Stimulated activated naive CD8-positive, alpha-beta T cell treated with anti-CD3 and anti-CD28 coated beads, Interleukin-15, Interleukin-2, amounts not matched to agents 100 ng/mL and 50 ng/mL, for 24 hours (primary cell): ENCODE measurements around the gene TMEM135.

Source experiments
- H3K27ac Mint-ChIP-seq: one replicate; pipeline ENCODE4 v1.8.0; 2021; ENCODE audit warnings: mild to moderate bottlenecking, mixed read lengths
- H3K27me3 Mint-ChIP-seq: one replicate; pipeline ENCODE4 v1.8.0; 2021; ENCODE audit warnings: mixed read lengths
- H3K36me3 Mint-ChIP-seq: one replicate; pipeline ENCODE4 v1.8.0; 2021; ENCODE audit warnings: low read depth, mixed read lengths
- H3K4me1 Mint-ChIP-seq: one replicate; pipeline ENCODE4 v1.8.0; 2021; ENCODE audit warnings: low read depth, mixed read lengths
- H3K4me3 Mint-ChIP-seq: one replicate; pipeline ENCODE4 v1.8.0; 2021; ENCODE audit warnings: mild to moderate bottlenecking, mixed read lengths
- H3K9me3 Mint-ChIP-seq: one replicate; pipeline ENCODE4 v1.8.0; 2021; ENCODE audit warnings: mixed read lengths

TMEM135 gene

GRCh38 chr11:87307101-87307500 is 269.4 kb downstream of the TMEM135 start:
- Mint-ChIP-seq H3K4me1 (no peaks in the 10 kb centered on the region), H3K36me3 (peaks cover 11% of the 10 kb centered on the region), H3K27ac (no peak overlapping the region), H3K27me3 (no peaks in the 10 kb centered on the region), H3K9me3 (no peaks in the 10 kb centered on the region), H3K4me3 (no peak overlapping the region)

GRCh38 chr11:87315229-87315628 is 277.5 kb downstream of the TMEM135 start:
- Mint-ChIP-seq H3K36me3 (peaks cover 5% of the 10 kb centered on the region), H3K4me3 (no peak overlapping the region), H3K27me3 (no peaks in the 10 kb centered on the region), H3K9me3 (no peaks in the 10 kb centered on the region), H3K27ac (no peak overlapping the region), H3K4me1 (no peaks in the 10 kb centered on the region)

DNA sequence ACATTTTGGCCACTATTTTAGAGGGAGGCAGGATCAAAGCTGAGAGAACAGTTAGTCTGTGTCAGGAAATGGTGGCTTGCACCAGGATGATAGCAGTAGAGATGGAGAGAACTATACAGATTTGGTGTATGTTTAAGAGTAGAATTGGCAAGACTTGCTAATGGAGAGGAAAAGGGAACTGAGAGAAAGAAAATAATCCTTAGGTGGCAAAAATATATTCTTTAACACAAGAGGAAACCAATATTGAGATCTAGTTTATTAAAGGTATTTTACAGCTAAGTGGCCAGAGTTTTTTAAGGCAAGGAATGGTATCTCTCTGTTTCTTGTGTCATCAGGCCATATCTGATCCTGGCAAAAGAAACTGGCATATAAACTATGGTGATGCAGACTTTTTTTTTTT is 278.8 kb downstream of the TMEM135 start:
- Mint-ChIP-seq H3K4me1 (no peaks in the 10 kb centered on the region), H3K4me3 (no peak overlapping the region), H3K36me3 (peaks cover 13% of the 10 kb centered on the region), H3K9me3 (no peaks in the 10 kb centered on the region), H3K27ac (no peak overlapping the region), H3K27me3 (no peaks in the 10 kb centered on the region)

- H3K27ac Mint-ChIP-seq: no peak overlapping the region
- no peaks in the 10 kb centered on the region for H3K4me1 Mint-ChIP-seq
- no peak overlapping the region for H3K4me3 Mint-ChIP-seq
- peaks cover 19% of the 10 kb centered on the region for H3K36me3 Mint-ChIP-seq
- no peaks in the 10 kb centered on the region for H3K9me3 Mint-ChIP-seq
- H3K27me3 Mint-ChIP-seq: no peaks in the 10 kb centered on the region
These were observed 279.7 kb downstream of the TMEM135 start for GRCh38 chr11:87317441-87317840.

- H3K9me3 Mint-ChIP-seq: no peaks in the 10 kb centered on the region
- no peak overlapping the region for H3K27ac Mint-ChIP-seq
- peaks cover 24% of the 10 kb centered on the region for H3K36me3 Mint-ChIP-seq
- H3K27me3 Mint-ChIP-seq: no peaks in the 10 kb centered on the region
- no peaks in the 10 kb centered on the region for H3K4me1 Mint-ChIP-seq
- H3K4me3 Mint-ChIP-seq: no peak overlapping the region
These were observed 282.4 kb downstream of the TMEM135 start for GRCh38 chr11:87320123-87320522.

DNA sequence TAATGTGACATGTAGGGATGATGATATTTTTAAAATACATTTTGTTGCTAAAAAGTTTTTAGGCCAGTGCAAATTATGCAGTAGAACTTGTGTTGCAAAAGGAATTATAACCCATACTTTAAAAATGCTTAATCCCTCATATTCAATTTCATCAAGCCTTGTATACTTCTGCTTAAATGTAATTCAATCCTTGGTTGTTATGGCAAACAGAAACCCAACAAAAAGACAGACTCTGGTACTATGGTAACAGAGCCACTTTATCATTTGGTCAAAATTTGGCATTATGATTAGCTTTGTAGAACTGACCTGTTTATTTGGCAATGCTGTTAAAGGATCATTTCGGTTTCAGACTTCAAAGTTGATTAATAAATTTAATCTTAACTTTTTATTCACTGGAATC is 284.8 kb downstream of the TMEM135 start:
- H3K4me3 Mint-ChIP-seq: no peak overlapping the region
- no peaks in the 10 kb centered on the region for H3K4me1 Mint-ChIP-seq
- H3K36me3 Mint-ChIP-seq: peaks cover 36% of the 10 kb centered on the region
- no peaks in the 10 kb centered on the region for H3K27me3 Mint-ChIP-seq
- H3K27ac Mint-ChIP-seq: no peak overlapping the region
- no peaks in the 10 kb centered on the region for H3K9me3 Mint-ChIP-seq

GRCh38 chr11:87323899-87324298 is 286.2 kb downstream of the TMEM135 start:
- Mint-ChIP-seq H3K9me3 (no peaks in the 10 kb centered on the region), H3K4me1 (no peaks in the 10 kb centered on the region), H3K27ac (no peak overlapping the region), H3K36me3 (peaks cover 43% of the 10 kb centered on the region), H3K27me3 (no peaks in the 10 kb centered on the region), H3K4me3 (no peak overlapping the region)

GRCh38 chr11:87324817-87325489 is 287.2 kb downstream of the TMEM135 start:
- Mint-ChIP-seq H3K27ac (no peak overlapping the region), H3K4me1 (no peaks in the 10 kb centered on the region), H3K9me3 (no peaks in the 10 kb centered on the region), H3K27me3 (no peaks in the 10 kb centered on the region), H3K4me3 (no peak overlapping the region), H3K36me3 (peaks cover 43% of the 10 kb centered on the region)

DNA sequence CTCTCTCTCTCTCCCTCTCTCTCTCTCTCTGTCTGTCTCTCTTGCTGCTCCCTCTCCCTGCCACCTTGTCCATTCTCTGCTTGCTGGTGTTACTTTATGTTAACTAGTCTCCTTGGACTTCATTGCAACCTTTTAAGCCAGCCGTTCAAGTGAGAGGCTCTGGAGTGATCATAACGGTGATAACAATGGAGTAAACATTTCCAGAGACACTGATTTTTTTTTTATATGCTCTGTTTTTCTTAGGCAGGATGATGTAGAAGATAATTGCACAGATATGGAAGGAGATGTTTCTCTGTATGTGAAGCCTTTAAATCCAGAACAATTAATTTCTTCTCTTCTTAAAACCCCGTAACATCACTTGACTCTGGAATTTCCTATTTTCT is 287.7 kb downstream of the TMEM135 start:
- Mint-ChIP-seq H3K27ac (no peak overlapping the region), H3K4me3 (no peak overlapping the region), H3K36me3 (peaks cover 43% of the 10 kb centered on the region), H3K4me1 (no peaks in the 10 kb centered on the region), H3K27me3 (no peaks in the 10 kb centered on the region), H3K9me3 (no peaks in the 10 kb centered on the region)

- Mint-ChIP-seq H3K4me1 (no peaks in the 10 kb centered on the region), H3K4me3 (no peak overlapping the region)
These were observed 288.9 kb downstream of the TMEM135 start for GRCh38 chr11:87326594-87326993.

DNA sequence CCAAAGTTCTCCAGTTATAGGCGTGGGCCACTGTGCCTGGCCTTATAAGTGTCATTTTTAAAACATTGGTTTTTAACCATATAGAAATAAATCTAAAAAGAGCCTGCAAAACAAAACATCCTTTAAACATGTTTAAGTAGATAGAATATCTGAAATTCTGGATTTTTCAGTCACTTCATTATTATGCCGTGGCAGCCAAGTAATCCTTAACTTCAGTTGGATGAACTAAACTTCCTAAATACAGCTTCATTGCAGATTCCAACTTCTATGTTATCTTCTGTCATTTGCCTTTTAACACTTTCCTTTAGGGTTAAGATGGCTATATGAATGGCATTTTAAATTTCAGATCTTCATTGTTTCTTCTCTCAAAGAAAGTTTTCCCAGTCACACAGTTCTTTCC is 291.4 kb downstream of the TMEM135 start:
- Mint-ChIP-seq H3K27ac (no peak overlapping the region), H3K9me3 (peaks cover 3% of the 10 kb centered on the region), H3K36me3 (peaks cover 26% of the 10 kb centered on the region), H3K4me1 (no peaks in the 10 kb centered on the region), H3K27me3 (no peaks in the 10 kb centered on the region), H3K4me3 (no peak overlapping the region)

More at GRCh38 chr11:87326594-87326993, 288.9 kb downstream of the TMEM135 start:
- Mint-ChIP-seq H3K27me3 (no peaks in the 10 kb centered on the region), H3K9me3 (no peaks in the 10 kb centered on the region), H3K27ac (no peak overlapping the region), H3K36me3 (peaks cover 34% of the 10 kb centered on the region)

GRCh38 chr11:87330187-87330601 is 292.5 kb downstream of the TMEM135 start:
- H3K36me3 Mint-ChIP-seq: peaks cover 23% of the 10 kb centered on the region
- H3K4me3 Mint-ChIP-seq: no peak overlapping the region
- H3K9me3 Mint-ChIP-seq: peaks cover 6% of the 10 kb centered on the region
- H3K27me3 Mint-ChIP-seq: no peaks in the 10 kb centered on the region
- H3K27ac Mint-ChIP-seq: no peak overlapping the region
- H3K4me1 Mint-ChIP-seq: no peaks in the 10 kb centered on the region

- H3K27me3 Mint-ChIP-seq: no peaks in the 10 kb centered on the region
- no peaks in the 10 kb centered on the region for H3K4me1 Mint-ChIP-seq
- H3K27ac Mint-ChIP-seq: no peak overlapping the region
- H3K4me3 Mint-ChIP-seq: no peak overlapping the region
- H3K36me3 Mint-ChIP-seq: peaks cover 20% of the 10 kb centered on the region
- peaks cover 6% of the 10 kb centered on the region for H3K9me3 Mint-ChIP-seq
These were observed 293.5 kb downstream of the TMEM135 start for GRCh38 chr11:87331273-87331672.

GRCh38 chr11:87338046-87338639 is 300.4 kb downstream of the TMEM135 start:
- Mint-ChIP-seq H3K27ac (no peak overlapping the region), H3K4me3 (no peak overlapping the region), H3K9me3 (peaks cover 29% of the 10 kb centered on the region), H3K4me1 (no peaks in the 10 kb centered on the region), H3K27me3 (no peaks in the 10 kb centered on the region), H3K36me3 (no peaks in the 10 kb centered on the region)

DNA sequence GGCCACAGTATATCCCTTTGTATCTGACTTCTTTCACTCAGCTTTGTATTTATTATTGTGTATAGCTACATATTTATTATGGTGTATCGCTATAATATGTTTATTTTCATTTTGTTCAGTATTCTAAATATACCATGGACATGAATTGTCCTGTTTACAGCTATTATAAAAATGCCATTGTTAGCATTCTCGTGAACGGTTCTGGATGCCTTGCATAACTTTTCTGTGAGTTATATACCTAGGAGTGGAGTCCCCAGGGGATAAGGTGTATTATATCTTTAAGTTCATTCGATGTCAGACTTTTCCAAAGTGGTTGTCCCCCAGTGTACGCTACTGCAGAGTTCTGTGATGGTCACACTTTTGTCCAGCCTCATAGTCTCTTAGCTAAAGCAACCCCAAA is 301.7 kb downstream of the TMEM135 start:
- peaks cover 24% of the 10 kb centered on the region for H3K9me3 Mint-ChIP-seq
- H3K4me1 Mint-ChIP-seq: no peaks in the 10 kb centered on the region
- no peak overlapping the region for H3K4me3 Mint-ChIP-seq
- no peaks in the 10 kb centered on the region for H3K27me3 Mint-ChIP-seq
- H3K27ac Mint-ChIP-seq: no peak overlapping the region
- H3K36me3 Mint-ChIP-seq: no peaks in the 10 kb centered on the region

DNA sequence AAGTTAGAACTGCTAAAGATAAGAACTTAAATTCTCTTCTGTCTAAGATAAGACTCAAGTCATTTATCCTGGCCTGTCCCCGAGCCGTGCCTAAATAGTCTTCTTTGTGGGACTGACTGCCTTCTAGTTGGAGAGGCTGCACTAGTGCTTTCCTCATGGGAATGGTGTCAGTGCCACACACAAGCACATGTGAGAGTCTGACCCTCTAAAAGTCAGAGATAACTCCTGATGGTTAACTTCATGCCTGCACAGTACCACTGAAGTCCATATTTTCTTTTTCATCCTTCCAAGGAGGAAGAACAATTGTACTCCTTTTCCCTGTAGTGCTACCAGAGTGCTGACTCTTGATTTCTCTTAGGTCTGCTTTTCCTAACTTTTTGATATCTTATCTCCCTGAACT is 309.7 kb downstream of the TMEM135 start:
- peaks cover 2% of the 10 kb centered on the region for H3K27me3 Mint-ChIP-seq
- H3K4me1 Mint-ChIP-seq: peaks cover under 1% of the 10 kb centered on the region
- no peak overlapping the region for H3K27ac Mint-ChIP-seq
- H3K4me3 Mint-ChIP-seq: no peak overlapping the region
- no peaks in the 10 kb centered on the region for H3K36me3 Mint-ChIP-seq
- no peaks in the 10 kb centered on the region for H3K9me3 Mint-ChIP-seq
